Daoy (cell line): Measurements from ENCODE around the gene SSTR5. TPM values are rescaled to one million over a fixed set of nuclear protein-coding genes. Genes with fewer than 3 reads are reported as not detected.
"Not testable (repeated sequence)": the region's sequence is repeated elsewhere in the genome, so short reads cannot be mapped to it uniquely, and the experiment has no call there.

Source experiments
- DNase-seq: peaks from one replicate; pipeline ENCODE4 v3.0.0-alpha.2; 2015; ENCODE audit warnings: low read depth
- total RNA-seq: library from RNA; depleted of rRNA; stranded (reverse); fragments of >200 nt; shearing (Covaris generic); gene quantifications from 2 replicates; pipeline ENCODE4 v1.2.3, GENCODE V29; 2014

The SSTR5 gene
- total RNA-seq, 1 experiment from 2014 or later = not detected

DNA sequence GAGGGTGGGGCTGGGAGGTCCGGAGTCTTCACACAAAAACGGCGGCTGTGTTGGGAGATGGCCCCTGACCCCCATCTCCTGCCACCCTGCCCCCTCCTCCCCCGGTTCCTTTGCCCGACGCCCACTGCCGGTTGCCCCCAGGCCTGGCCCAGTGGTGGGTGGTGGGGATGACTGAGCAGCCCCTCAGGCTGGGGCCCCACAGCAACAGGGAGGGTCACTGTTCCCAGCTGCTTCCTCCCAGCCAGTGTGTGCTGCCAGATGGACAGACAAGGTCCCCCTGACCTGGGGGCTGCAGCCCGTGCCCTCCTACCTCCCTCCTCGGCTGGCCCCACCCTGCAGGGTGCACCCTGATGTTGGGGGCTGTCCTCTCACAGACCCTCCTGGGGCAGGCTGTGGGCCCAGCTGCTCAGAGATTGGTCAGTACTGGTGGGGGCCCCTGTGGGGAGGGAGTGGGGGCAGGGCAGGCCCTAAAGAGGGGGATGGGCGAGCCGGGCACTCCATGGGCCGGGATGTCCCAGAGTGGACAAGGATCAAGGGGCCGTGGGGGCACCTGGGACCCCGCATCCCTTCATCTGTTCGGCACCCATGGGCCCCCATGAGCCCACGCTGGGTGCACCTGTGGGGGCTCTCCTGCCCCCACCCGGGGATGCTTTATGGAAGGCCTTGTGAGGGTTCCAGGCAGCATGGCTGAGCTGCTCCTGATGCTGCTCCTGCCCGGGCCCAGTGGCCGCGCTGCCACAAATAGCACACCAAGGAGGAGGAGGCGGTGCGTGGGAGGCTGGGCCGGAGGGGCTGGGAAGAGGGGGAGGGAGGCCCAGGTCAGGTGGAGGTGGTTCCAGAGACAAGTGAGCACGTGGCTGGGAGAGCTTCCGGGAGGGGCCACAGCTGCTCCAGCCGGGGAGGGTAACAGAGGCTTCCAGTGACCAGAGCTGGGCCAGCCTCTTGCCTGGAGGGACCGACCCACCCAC is 18.4 kb downstream of the SSTR5 start:
- DNase-seq = no peak

DNA sequence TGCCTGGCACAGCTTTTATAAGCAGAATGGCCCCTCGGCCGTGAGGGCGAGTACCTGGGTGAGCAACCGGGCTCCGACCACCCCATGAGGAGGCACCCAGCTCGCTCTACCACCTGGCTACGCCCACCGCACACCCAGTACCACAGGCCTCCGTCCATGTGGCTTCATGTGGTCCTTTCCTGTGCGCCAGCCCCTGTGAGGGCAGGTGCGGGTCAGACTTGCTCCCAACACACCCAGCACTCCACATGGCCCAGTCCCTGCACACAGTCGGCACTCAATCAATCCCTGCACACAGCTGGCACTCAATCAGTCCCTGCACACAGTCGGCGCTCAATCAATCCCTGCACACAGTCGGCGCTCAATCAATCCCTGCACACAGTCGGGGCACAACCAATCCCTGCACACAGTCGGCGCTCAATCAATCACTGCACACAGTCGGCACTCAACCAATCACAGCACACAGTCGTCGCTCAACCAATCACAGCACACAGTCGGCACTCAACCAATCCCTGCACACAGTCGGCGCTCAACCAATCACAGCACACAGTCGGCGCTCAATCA is 19.5 kb downstream of the SSTR5 start:
- DNase-seq = no peak

DNA sequence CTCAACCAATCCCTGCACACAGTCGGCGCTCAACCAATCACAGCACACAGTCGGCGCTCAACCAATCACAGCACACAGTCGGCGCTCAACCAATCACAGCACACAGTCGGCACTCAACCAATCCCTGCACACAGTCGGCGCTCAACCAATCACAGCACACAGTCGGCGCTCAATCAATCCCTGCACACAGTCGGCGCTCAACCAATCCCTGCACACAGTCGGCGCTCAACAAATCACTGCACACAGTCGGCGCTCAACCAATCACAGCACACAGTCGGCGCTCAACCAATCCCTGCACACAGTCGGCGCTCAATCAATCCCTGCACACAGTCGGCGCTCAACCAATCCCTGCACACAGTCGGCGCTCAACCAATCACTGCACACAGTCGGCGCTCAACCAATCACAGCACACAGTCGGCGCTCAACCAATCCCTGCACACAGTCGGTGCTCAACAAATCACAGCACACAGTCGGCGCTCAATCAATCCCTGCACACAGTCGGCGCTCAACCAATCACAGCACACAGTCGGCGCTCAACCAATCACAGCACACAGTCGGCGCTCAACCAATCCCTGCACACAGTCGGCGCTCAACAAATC is 20.2 kb downstream of the SSTR5 start:
- not testable (repeated sequence) for DNase-seq

DNA sequence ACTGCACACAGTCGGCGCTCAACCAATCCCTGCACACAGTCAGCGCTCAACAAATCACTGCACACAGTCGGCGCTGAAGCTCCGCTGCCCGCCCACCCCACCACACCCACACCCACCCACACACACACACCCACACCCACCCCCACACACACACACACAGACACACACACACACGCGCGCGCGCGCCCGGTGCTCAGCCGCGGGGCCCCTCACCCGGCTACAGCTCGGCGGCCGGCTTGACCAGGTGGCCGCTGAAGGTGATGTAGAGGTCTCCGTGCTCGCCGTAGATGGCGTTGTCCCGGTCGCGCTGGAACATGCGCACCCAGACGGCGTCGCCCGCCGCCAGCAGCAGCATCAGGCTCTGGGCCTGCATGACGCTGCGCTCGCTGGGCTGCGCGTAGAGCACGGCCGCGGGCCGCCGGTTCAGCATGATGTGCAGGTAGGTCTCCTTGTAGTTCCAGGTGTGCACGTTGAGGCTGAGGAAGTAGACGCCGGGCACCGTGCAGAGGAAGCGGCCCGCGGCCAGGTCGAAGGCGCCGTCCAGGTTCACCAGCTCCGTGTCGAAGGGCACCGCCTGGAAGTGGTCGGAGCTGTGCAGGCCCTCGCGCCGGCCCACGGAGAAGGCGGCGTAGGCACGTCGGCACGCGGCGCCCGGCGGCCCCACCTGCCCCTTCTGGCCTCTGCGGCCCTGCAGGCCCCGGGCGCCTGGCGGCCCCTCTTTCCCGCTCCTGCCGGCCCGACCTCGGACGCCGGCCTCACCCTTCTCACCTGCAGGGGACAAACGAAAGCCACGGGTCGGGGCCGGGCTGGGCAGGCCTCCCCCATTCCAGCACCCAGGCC is 21.0 kb downstream of the SSTR5 start:
- DNase-seq = no peak

DNA sequence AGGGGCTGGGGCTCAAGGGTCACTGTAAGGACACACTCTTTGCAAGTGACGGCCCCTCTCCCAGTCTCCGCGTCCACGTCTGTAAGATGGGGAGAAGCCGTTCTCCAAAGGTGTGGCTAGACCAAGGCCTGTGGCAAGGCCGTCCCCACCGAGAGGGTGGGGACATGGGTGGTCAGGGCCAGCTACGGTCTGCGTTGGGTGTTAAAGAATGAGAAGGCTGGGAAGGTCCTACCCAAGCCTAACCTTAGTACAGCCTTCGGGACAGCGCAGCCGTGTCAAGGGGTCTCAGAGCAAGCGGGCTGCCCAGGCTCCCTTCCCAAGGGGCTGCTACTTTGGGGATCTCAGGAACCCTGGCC is 21.6 kb downstream of the SSTR5 start:
- no peak for DNase-seq

DNA sequence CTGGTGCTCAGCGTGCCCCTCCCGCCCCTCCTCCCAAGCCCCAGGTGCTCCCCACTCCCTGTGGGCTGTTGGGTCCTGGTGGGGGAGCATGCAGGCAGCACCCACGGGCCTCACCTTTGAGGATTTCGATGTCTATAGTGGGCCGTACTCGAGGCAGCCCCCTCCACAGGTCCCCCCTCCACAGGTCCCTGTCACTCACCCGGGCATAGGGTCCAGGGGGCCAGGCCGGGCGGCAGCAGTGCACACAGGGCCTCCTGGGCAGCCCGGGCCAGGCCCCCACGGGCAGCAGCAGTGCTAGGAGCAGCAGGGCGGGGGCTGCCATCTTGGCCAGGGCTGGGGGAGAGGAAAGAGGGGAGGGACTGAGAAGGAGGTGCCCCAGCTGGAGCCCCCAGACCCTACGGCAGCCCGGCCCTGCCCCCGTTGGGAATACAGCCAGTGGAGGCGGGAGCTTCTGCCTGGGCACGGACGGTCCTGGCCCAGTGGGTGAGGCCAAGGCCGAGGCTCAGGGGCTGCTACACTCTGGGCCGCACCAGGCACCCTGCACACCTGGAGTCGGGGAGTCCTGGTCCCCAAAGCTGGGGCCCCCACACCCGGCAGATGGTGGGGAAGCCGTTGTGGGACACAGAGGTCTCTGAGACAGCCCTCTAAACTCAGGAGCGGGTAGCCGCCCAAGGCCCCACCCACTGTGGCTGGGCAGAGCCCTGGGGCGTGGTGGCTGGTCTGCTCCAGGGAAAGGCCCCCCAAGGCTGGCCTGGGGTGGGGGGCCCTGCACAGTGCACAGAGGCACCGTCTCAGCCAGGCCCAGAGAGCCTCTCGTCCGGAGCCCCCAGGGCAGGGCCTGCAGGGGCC is 22.3 kb downstream of the SSTR5 start:
- DNase-seq = no peak

DNA sequence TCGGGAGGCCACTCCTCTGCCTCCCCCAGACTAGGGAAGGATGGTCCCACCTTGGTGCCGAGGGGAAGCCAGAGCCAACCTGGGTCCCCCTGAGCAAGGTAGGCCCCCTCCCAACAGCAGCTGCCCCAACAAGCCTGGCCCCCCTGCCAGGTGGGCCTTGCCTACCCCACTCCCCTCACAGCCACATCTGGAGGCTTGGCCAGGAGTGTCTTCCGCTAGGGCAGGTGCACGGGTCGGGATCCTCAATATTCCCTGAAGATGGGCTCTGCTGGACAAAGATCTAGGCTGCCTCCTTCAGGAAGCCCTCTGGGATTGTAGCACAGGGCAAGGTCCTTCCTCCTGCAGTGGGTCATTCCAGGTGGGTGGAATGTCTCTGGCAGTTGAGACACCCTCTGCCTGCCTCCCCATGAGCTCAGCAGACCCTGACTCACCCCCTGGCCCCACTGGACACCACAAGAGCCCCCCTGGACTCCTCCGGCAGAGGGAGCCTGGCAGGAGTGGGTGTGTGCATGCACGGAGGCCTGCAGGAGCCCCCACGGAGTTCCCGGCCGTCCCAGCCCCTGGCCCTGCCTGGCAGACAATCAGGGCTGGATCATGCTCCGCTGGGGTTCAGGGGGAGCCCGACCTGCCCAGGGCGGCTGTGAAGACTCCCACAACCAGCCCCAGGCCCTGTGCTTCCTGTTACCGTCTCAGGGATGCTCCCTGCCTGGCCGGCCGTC is 23.1 kb downstream of the SSTR5 start:
- DNase-seq = no peak

DNA sequence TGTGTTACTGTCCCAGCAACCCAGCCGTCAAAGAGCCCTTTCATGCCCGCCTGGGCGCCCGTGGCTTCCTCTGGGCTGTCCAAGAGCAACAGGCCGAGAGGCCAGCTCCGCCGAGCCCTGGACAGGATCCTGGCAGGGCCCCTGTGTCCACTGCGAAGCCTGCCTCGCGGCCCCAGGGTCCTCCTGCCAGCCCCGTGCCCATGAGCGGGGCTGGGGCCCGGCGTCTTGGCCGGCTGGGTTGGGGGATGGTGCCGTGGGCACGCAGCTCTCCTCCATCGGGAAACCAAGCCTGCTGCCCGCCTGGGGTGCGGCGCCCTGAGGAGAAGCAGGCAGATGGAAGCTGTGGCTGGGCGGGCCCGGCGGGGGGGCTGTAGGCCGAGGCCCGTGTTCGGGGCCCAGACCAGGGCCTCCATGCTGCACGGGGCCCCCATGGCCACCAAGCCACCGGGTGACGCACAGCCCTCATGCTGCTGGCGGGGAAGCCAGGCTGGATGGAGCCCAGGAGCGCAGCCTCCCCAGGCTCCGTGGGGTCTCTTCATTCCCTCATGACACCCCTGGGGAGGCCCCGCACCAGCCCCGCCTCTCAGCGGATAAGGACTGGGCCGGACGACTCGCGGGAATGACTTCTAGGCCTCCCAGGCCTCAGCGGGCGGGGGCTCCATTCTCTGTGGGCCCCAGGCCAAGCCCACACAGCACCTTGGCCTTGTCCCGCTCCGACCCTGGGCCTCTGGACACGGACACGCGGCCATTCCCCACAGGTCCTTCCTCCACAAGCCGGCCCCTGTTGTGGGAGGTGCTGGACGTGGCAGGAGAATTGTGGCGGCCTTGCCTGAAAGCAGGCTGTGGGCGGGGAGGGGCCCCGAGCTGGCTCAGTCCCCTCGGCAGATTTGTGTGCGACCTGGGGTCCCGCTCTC is 23.9 kb downstream of the SSTR5 start, which contains the start of gene C1QTNF8:
C1QTNF8 (minus strand) TSS at position 76 of the 914 bp plus-strand sequence. CDS start 1,322 bp downstream, outside the sequence.
- DNase-seq = no peak

DNA sequence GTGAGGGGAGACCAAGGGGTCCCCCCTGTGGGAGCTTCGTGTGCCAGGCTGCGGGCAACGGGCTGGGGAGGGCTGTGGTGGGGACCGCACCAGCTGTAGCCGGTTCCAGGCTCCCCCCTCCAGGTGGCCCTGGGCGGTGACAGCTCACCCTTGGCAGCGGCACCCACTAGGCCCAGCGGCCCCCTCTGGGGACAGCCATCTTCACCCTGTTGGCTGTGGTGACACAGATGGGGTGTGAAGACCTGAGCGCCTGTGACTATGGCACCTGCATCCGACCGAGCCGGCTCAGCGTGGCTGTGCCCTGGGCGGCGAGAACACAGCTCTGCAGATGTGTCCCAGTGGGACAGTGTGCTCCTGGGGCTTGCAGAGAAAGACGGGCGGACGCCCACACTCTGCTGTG is 24.6 kb downstream of the SSTR5 start:
- no peak for DNase-seq

DNA sequence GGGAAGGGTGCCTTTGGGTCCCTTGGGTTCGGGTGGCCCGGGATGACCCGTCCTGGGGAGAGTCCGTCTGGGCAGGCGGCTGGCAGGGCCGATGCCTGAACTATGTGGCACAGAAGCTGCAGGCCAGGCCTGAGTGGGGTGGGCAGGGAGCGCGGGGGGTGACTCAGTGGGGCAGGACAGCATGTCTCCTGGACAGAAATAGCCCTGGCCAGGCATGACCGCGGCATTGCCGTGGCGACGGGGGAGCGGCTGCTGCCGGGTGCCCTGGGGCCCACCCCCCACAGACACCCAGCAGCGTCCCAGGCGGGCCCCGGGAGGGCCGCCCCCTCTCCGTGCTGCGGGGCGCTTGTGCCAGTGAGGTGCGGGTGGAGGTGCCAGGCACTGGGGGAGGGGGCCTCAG is 25.3 kb downstream of the SSTR5 start:
- DNase-seq = no peak

DNA sequence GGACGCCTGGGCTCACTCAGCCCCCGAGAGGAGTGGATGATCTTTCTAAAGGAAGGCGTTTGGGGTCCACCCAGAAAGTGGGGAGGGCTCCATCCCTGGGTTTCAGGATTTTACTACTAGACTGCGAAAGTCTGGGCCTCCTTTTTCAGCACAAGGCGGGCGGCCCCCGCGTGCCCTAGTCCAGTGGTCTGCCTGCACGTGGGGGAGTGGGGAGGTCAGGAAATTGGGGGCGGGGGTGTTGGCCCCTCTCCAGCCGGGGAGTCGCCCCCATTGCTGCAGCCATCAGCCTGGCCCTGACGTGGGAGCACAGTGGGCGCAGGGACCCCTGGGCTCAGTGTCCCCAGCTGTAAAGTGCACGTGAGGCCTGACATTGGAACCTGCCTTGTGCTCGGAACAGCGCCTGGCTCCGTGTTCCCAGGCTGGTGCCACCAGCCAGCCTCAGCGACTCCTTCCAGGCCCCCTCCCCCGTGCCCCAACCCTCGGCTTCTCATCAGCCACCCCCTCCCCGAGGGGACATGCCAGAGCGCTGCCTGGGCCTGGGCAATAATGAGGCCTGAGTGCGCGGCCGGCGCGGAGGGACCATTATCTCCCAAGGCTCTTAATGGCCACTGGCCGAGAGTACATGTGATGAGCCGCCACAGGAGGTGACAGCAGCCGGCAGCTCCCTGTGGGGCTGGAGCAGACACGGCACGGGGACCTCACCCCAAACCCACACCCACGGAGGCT is 25.9 kb downstream of the SSTR5 start:
- DNase-seq = no peak

DNA sequence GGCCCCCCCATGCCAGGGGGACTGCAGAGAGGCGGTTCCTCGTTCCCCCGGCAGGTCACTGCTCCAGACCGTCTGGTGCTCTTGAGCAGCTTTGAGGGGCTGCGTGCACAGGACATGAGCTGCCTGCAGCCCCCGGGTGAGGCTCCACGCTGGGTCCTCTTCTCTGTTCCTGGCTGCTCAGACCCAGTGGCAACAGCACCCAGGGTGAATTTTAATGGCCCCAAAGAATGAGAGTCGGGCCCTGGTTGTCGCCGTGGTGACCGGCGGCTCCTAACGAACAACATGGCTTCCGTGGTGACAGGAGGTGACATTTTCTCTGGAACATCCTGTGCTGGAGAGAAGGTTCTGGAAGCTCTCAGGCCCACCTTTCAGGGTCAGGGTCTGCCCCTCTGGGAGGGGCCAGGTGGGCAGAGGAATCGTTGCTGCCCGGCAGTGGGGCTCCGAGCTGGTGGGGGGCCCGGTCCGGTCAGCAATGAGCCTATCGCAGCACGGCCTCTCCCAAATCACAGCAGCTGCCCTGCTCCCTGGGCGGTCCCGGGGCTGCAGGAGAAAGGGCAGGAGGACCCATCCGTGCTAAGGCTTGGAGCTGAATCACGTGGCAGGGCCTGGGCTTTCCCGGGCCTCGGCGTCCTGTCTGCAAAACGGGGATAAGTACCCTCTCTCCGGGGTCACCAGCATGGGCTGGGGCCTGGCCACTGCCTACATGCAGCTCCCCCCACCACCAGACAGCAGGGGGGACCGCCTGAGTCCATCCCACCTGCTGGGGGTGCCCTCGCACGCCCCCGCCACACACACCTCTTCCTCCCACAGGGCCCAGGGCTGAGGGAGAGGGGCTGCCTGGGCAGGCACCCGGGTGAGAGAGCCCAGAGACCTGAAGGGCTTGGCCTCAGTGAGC is 26.9 kb downstream of the SSTR5 start:
- DNase-seq = no peak

DNA sequence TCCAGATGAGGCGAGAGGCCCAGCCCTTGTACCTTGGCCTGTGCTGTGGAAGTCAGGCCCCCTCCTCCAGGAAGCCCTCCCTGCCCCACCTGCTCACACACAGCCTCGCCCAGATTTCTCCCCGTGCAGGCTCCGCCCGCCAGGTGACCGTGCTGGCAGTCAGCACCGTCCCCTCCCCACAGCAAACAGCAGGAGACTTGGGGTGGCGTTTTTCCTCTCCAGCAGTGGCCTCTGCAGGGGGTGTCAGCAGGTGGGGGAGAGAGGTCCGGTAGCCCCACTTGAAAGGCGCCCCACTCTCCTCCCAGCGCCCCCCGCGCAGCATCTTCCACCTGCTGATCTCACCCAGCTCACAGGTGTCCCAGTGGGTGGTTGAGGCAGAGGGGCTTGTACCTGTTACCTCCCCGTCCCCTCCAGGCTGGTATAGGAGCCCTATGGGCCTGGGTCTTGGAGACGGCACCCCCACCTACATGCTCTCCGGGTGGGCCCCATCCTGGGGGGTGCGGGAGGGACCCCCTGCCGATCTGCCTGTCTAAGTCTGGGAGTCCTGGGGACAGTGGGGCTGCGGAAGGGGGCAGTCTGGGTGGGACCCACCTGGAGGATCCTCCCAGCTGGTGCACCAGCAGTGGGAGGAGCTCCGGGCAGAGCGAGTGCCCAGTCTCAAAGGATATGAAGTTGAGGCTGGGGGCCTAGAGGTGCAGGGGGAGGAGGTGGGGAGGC is 27.7 kb downstream of the SSTR5 start:
- DNase-seq = no peak

DNA sequence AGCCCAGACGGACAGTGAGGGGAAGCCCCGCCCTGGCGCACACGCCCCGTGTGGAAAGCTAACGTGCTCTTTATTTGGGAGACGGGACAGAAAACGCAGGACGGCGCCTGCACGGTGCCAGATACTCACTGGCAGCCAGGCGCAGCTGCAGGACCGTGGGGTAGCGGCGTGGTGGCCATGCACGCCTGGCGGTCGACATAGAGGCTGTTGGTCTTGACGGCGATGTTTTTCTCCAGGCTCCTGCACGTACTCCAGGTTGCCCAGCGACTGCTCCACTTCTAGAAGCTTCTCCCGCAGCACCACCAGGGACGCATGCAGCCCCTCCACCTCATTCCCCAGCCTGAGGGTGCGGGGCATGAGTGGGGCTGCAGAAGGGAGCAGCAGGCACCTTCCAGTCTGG is 28.6 kb downstream of the SSTR5 start:
- peak; percentile 29 for DNase-seq

DNA sequence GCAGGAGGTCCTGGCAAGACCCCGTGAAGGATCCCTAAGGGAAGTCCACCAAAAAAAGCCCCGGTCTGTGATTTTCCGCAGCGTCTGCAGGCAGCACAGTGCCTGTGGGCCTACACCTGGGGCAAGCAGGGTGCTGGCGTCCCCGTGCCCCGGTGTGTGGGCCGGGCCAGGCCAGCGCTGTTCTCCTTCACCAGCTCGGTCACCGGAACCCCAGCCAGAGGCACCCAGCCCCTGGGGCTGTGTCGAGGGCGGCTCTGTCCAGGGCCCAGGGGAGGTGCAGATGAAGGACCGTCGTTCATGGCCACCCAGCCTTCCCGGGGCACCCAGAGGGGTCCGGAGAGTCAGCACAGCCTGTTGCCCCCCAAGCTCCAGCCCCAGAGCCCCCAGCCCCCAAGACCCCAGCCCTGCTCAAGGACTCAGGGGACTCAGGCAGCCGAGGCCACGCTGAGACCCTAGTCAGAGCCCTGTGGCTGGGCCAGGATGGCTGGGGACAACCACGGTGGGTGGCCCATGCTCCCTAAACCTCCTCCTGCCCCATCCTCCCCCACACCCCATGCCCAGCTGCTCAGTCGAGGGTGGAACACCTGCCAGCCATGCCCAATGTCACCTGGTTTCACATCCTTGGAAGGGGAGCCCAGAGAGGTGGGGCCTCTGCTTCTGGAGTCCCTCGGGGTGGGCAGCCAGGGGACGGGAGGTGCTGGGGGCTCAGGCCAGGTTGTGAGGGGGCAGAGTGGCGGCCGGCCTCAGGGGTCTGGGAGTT is 29.2 kb downstream of the SSTR5 start:
- no peak for DNase-seq

DNA sequence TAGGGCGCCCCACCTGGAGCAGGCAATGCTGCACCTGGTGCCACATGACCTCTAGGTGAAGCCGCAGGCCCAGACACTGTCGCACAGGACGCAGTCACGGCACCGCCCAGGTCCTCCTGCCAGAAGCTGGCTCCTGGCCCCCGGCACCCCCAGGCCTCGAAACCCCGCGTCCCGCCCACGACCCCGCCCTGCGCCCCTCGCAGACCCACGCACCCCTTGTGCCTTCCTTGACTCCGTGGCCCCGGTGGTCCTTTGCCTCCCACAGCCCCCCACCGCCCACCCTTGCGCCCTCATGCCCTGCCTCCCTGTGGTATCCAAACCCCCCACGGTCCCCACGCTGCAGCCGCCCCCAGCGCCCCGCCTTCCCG is 29.8 kb downstream of the SSTR5 start:
- DNase-seq = no peak
